Hair follicle dermal papilla cell (primary cell): ENCODE measurements around the gene ISM1. TPM values are rescaled to one million over a fixed set of nuclear protein-coding genes. Genes with fewer than 3 reads are reported as not detected.

Source experiments
- total RNA-seq: library from RNA; depleted of rRNA; stranded (reverse); fragments of >200 nt; gene quantifications from 2 replicates; pipeline ENCODE4 v1.2.3, GENCODE V29; 2012

The ISM1 gene
- total RNA-seq, result 3.2 and 3.4 TPM in 2 replicates

DNA sequence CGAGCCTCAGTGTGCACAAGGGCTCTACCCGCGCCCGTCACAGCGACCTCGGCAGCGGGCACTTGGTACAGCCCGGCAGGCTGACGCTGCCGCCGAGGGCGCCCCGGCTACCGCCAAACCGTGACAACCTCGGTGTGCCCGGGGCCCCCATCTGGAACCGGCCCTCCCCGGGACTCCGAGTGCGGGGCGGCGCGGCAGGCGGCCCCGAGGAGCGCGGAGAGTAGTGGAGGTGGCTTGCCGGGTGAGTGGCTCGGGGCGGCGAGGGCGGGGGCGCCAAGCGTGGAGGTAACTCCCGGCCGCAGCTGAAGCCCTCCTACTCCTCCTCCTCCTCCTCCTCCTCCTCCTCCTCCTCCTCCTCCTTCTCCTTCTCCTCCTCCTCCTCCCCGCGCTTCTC is at the start of gene ISM1:
ISM1 (plus strand) TSS at position 371 of the 394 bp plus-strand sequence. CDS start 503 bp downstream, outside the sequence.

Other genes with a start within 250 kb of the ISM1 start
- 3.6 and 6.7 TPM in 2 replicates for gene SPTLC3, start 212.3 kb upstream of the ISM1 start, total RNA-seq